ENCODE data around the gene ENTPD6. TPM values are rescaled to one million over a fixed set of nuclear protein-coding genes. Genes with fewer than 3 reads are reported as not detected.
"Not testable (repeated sequence)": the region's sequence is repeated elsewhere in the genome, so short reads cannot be mapped to it uniquely, and the experiment has no call there.

ENTPD6 gene
- total RNA-seq, 1 donor from 2014 or later = 32.3 TPM

DNA sequence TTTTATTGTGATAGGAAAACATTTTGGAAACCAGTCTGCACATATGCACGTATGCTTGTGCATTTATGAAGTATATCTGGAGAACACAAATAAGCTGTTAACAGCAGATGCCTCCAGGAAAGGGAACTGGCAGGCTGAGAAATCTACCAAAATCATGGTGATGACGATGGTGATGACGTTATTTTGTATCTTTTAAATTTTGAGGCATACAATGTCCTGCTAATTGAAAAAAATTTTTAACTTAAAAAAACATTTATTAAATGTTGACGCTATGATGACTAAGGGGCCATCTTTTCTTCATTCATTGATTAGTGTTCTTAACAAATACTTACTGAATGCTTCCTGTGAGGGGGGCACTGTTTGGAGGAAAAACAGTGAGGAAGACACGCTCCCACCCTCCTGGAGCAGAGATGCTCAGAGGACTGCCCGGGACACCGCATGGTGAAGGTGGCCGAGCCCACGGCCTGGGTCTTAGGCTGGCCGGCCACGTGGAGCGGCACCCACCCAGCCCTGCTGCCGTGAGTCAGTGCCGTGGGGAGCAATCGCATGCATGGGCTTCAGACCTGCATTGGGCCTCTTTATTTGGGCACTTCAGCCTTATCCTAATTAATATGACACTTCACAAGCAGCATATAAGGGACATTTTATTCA lies 15.9 kb upstream of the ENTPD6 start:
- no peaks in the 10 kb centered on the region for H3K9me3 ChIP-seq (ENCODE audit: low read depth)
- H3K36me3 Mint-ChIP-seq = no peaks in the 10 kb centered on the region
- no peak overlapping the region for H3K4me3 Mint-ChIP-seq
- H3K27ac Mint-ChIP-seq = no peak overlapping the region
- H3F3A ChIP-seq (ENCODE audit: low read depth) = no peaks in the 10 kb centered on the region
- TF ChIP-seq, protein P1, sequence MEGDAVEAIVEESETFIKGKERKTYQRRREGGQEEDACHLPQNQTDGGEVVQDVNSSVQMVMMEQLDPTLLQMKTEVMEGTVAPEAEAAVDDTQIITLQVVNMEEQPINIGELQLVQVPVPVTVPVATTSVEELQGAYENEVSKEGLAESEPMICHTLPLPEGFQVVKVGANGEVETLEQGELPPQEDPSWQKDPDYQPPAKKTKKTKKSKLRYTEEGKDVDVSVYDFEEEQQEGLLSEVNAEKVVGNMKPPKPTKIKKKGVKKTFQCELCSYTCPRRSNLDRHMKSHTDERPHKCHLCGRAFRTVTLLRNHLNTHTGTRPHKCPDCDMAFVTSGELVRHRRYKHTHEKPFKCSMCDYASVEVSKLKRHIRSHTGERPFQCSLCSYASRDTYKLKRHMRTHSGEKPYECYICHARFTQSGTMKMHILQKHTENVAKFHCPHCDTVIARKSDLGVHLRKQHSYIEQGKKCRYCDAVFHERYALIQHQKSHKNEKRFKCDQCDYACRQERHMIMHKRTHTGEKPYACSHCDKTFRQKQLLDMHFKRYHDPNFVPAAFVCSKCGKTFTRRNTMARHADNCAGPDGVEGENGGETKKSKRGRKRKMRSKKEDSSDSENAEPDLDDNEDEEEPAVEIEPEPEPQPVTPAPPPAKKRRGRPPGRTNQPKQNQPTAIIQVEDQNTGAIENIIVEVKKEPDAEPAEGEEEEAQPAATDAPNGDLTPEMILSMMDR (IDR thresholded peaks at IDR 0.05) = no peak
- TF ChIP-seq EZH2 (IDR thresholded peaks at IDR 0.05) = no peak
- TF ChIP-seq EZH2phosphoT487 (IDR thresholded peaks at IDR 0.05) = no peak
- peaks cover 7% of the 10 kb centered on the region for H3K27me3 ChIP-seq
- no peak for DNase-seq (ENCODE audit: low spot score)
- H3K4me1 Mint-ChIP-seq = no peaks in the 10 kb centered on the region
- no peak overlapping the region for H3K4me2 ChIP-seq
- H3K9ac ChIP-seq = no peak overlapping the region
- no peak overlapping the region for H3K27ac ChIP-seq
- no peak overlapping the region for H2AFZ ChIP-seq (replicated peaks)
- H4K20me1 ChIP-seq (ENCODE audit: low read depth) = no peaks in the 10 kb centered on the region
- H3K4me1 ChIP-seq = no peaks in the 10 kb centered on the region
- no peaks in the 10 kb centered on the region for H3K36me3 ChIP-seq
- H3K79me2 ChIP-seq (ENCODE audit: low read depth) = no peaks in the 10 kb centered on the region
- peaks cover 15% of the 10 kb centered on the region for H3K9me3 Mint-ChIP-seq
- H3K4me3 ChIP-seq = no peak overlapping the region
- H3K27me3 Mint-ChIP-seq (ENCODE audit: insufficient read depth, low read depth) = peaks cover 15% of the 10 kb centered on the region

DNA sequence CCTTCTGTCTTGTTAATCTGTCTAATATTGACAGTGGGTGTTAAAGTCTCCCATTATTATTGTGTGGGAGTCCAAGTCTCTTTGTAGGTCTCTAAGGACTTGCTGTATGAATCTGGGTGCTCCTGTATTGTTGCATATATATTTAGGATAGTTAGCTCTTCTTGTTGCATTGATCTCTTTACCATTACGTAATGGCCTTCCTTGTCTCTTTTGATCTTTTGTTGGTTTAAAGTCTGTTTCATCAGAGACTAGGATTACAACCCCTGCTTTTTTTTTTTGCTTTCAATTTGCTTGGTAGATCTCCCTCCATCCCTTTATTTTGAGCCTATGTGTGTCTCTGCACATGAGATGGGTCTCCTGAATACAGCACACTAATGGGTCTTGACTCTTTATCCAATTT lies 11.1 kb upstream of the ENTPD6 start:
- H3K27ac Mint-ChIP-seq; H3K36me3 Mint-ChIP-seq; H3F3A ChIP-seq (ENCODE audit: low read depth); H3K4me2 ChIP-seq; H3K4me1 Mint-ChIP-seq; H3K9ac ChIP-seq; H4K20me1 ChIP-seq (ENCODE audit: low read depth); H3K4me1 ChIP-seq; H3K79me2 ChIP-seq (ENCODE audit: low read depth); H3K36me3 ChIP-seq; H3K4me3 Mint-ChIP-seq; H3K27me3 Mint-ChIP-seq (ENCODE audit: insufficient read depth, low read depth); H3K4me3 ChIP-seq; H3K27me3 ChIP-seq; H3K9me3 ChIP-seq (ENCODE audit: low read depth); H2AFZ ChIP-seq (replicated peaks); H3K27ac ChIP-seq; DNase-seq (ENCODE audit: low spot score): not testable (repeated sequence)
- peaks cover 27% of the 10 kb centered on the region for H3K9me3 Mint-ChIP-seq

DNA sequence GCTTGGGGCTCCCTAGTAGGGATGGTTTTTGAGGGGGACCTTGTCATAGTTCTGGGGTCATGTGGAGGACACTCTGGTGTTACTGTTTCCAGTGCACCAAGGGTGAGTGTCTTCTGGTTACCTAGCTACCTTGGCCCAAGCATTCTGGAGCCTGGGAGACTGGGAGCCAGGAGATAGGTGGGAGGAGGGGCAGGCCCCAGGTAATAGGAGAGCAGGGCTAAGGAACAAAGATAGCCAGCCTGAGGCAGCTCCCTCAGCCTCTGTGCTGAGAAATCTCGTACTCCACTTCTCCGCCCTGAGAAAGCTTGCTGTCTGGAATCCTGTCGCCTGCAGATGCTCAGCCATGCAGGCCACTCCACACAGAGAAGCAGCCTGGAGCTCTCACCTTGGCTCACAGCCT lies 8.3 kb upstream of the ENTPD6 start:
- Mint-ChIP-seq H3K9me3 (peaks cover 27% of the 10 kb centered on the region), H3K36me3 (no peaks in the 10 kb centered on the region), H3K27me3 (ENCODE audit: insufficient read depth, low read depth) (peaks cover 5% of the 10 kb centered on the region), H3K27ac (no peak overlapping the region), H3K4me1 (no peaks in the 10 kb centered on the region), H3K4me3 (no peak overlapping the region)
- Histone ChIP-seq H3F3A (ENCODE audit: low read depth) (no peaks in the 10 kb centered on the region), H3K27me3 (no peaks in the 10 kb centered on the region), H3K9me3 (ENCODE audit: low read depth) (no peaks in the 10 kb centered on the region), H3K4me1 (no peaks in the 10 kb centered on the region), H2AFZ (replicated peaks) (no peak overlapping the region), H3K4me3 (no peak overlapping the region), H3K36me3 (no peaks in the 10 kb centered on the region), H3K79me2 (ENCODE audit: low read depth) (no peaks in the 10 kb centered on the region), H4K20me1 (ENCODE audit: low read depth) (no peaks in the 10 kb centered on the region), H3K9ac (no peak overlapping the region), H3K27ac (no peak overlapping the region), H3K4me2 (no peak overlapping the region)
- DNase-seq (ENCODE audit: low spot score) = no peak
- TF ChIP-seq, protein P1 (IDR thresholded peaks at IDR 0.05) = no peak
- TF ChIP-seq EZH2 (IDR thresholded peaks at IDR 0.05) = no peak
- TF ChIP-seq EZH2phosphoT487 (IDR thresholded peaks at IDR 0.05) = no peak

DNA sequence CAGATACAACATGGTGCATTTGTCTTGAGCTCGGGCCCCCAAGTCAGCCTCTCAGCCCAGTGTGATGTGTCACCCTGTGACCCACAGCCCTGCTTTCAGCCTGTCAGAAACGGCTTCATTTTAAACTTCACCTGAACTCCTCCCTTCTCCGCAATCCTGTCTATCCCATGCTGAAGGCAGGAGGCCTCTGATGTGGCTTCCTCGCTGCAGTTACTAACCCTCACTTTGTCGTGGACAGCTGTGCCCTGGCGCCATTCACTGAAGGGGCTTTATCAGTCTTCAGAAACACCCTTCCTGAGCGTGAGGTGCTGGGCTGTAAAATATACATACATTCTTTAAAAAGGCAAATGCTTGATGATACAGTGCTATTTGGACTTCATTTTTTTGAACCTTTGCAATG lies 7.9 kb upstream of the ENTPD6 start:
- no peak overlapping the region for H3K9ac ChIP-seq
- H3K9me3 ChIP-seq (ENCODE audit: low read depth) = no peaks in the 10 kb centered on the region
- H3K79me2 ChIP-seq (ENCODE audit: low read depth) = no peaks in the 10 kb centered on the region
- no peaks in the 10 kb centered on the region for H4K20me1 ChIP-seq (ENCODE audit: low read depth)
- H3K4me2 ChIP-seq = no peak overlapping the region
- no peaks in the 10 kb centered on the region for H3F3A ChIP-seq (ENCODE audit: low read depth)
- Mint-ChIP-seq H3K9me3 (peaks cover 24% of the 10 kb centered on the region), H3K4me1 (no peaks in the 10 kb centered on the region), H3K27me3 (ENCODE audit: insufficient read depth, low read depth) (peaks cover 5% of the 10 kb centered on the region), H3K4me3 (no peak overlapping the region), H3K27ac (no peak overlapping the region), H3K36me3 (no peaks in the 10 kb centered on the region)
- no peak overlapping the region for H3K4me3 ChIP-seq
- no peaks in the 10 kb centered on the region for H3K36me3 ChIP-seq
- no peaks in the 10 kb centered on the region for H3K4me1 ChIP-seq
- TF ChIP-seq EZH2 (IDR thresholded peaks at IDR 0.05) = no peak
- TF ChIP-seq, protein P1 (IDR thresholded peaks at IDR 0.05) = no peak
- no peak for TF ChIP-seq EZH2phosphoT487 (IDR thresholded peaks at IDR 0.05)
- DNase-seq (ENCODE audit: low spot score) = no peak
- H3K27me3 ChIP-seq = no peaks in the 10 kb centered on the region
- no peak overlapping the region for H3K27ac ChIP-seq
- H2AFZ ChIP-seq (replicated peaks) = no peak overlapping the region
